Stimulated activated CD4-positive, alpha-beta T cell treated with anti-CD3 and anti-CD28 coated beads, Interleukin-4, amount 100 ng/mL, for 24 hours (primary cell): ENCODE measurements around the gene TCF4.

Experiments used
- DNase-seq: peaks from one replicate; pipeline ENCODE4 v3.0.0-alpha.2; 2020

The TCF4 gene

GRCh38 chr18:55372209-55372608 lies 215.8 kb downstream of the TCF4 start:
- no peak for DNase-seq

DNA sequence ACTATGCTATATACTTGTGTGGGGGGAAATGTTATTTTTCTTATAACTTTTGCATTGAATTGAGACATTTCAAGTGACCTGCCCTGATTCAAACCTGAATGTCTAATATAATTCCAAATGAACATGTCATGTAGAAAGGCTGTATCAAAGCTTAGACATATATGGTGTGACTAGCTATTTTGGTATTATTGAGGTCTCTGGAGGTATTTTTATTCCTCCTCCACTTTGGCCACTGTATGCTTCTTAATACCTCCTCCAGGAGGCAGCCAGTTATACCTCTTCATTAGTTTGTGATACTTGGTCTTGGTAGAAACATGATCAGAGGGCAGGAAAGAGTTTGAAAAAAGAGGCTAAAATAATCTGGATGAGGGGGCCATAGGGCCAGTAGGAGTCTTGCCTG lies 217.1 kb downstream of the TCF4 start:
- no peak for DNase-seq

GRCh38 chr18:55369346-55369745 lies 218.6 kb downstream of the TCF4 start:
- DNase-seq: no peak

GRCh38 chr18:55365342-55365741 lies 222.7 kb downstream of the TCF4 start:
- no peak for DNase-seq

DNA sequence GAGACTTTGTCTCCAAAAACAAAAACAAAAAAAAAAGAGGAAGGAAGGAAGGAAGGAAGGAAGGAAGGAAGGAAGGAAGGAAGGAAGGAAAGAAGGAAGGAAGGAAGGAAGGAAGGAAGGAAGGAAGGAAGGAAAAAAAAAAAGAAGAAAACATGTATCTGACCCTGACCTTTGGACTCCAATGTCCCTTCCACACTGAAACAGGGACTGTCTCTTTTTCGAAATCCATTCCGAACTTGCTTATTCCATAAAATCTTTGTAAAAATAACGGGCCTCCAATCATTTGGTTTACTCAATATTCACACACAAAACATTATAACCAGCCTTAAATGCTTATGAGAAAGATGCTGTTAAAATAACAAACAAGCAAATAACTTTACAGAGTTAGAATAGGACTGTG lies 225.7 kb downstream of the TCF4 start:
- DNase-seq: no peak

DNA sequence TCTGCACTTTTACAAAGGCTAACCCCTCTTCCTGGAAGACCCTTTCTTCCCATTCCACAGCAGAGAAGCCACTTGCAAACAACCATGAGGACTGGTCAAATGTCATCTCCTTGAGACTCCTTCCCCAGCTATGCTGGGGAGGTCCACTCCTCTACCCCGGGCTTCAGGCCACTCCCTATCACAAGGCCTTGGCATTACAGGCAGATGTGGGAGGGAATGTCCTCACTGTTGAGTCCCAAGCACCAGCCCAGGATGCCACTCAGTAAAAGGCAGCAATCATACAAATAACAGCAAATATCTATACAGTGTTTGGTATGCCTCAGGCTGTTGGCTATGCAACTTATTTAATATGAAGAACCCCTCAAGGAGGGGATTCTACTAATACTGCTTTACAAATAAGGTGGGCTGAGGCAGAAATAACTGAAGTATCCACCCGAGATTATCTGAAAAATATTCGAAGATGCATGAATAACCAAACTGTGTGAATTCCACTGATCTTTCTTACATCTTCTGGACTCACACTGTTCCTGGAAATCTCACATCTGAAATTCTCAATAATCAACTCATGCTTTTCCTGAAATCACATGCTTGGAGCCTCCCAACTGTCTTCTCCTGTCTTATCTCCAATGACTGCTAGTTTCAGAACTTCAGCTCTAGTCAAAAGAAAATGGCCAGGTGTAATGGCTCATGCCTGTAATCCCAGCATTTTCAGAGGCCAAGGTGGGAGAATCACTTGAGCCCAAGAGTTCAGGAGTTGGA lies 226.3 kb downstream of the TCF4 start:
- DNase-seq: no peak

- no peak for DNase-seq
Observed at GRCh38 chr18:55360061-55360460, 227.9 kb downstream of the TCF4 start.

DNA sequence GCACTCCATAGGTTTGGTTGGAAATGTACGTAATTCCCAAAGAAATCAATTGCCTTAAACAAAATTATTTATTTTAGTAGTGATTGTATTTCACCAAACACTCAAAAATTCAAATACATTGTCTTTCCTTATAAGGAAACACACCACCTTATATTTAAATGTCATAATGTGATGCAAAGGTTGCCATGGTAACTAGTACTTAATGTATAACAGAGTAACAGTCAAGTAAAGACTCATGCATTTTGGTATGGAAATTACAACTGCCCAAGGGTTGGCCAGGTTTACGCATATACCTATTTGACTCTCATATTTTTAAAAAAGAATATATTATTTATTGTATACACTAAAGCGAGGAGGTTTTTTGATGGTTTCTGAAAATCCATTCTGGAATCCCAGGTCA lies 231.2 kb downstream of the TCF4 start:
- no peak for DNase-seq

DNA sequence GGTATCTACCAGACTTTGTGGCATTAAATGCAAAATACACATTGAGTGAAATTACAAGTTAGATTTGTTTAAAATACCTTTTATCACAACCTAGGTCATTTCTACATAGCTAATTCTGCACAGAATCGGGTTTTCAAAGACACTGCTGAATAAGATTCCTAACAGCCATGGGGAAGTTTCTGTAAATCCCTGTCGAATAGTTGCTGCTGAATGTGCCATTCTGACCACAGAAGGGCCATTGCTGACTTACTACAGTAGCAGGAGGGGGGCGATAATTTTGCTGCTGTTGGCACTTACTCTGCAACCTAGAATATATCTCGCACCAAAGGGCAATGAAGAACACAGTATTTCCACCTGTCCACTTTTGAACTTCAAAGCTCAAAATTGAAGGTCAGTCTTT lies 232.8 kb downstream of the TCF4 start:
- no peak for DNase-seq

GRCh38 chr18:55354795-55355194 lies 233.2 kb downstream of the TCF4 start:
- no peak for DNase-seq

- no peak for DNase-seq
Observed at GRCh38 chr18:55353806-55354205, 234.2 kb downstream of the TCF4 start.

DNA sequence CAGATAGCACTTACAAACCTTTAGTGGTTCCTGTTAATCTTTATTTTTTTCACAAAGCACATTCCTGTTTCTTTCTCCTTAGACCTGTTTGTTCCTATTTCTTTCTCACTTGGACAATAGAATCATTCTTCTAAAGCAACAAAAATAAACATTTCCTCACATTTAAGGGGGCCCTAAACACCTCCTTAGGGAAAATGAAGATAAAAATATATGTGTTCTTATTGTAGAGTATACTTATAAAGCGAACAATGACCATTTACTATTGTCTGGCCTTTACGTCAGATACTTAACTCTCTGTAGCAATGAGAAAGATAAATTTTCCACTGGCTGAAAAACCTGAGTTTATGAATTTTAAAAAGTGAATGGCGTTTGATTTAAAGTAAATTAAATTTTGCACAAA lies 234.6 kb downstream of the TCF4 start:
- no peak for DNase-seq

DNA sequence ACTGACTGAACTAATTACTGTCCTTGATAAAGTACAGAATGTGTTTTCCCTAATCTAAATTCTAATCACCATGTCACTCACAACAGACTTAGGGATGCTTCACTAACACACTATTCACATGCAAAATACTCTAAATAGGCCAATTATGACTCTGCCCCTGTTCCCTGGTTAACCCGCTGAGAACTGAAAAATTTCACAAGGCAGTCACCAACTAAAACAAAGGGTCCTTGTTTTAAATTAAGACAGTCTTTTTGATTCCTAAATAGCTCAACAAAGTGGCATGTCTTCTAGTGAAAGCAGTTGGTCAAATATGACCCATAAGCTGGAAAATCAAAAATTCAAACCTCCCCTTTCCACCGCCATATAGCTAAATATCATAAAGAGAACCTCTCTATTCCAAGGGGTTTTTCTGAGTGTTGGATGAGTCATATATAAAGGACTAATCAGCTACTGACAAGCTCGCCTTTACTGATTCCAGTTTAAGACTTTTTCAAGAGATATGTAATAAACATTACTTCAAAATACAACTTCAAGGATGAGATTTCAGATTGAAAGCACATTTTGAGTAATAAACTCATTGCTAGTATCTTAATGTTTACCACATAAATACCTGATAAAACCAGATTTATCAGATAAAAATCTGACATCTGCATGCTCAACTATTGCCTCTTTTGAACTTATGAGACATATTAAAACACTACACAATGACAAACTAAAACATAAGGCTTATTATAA lies 235.8 kb downstream of the TCF4 start:
- no peak for DNase-seq

DNA sequence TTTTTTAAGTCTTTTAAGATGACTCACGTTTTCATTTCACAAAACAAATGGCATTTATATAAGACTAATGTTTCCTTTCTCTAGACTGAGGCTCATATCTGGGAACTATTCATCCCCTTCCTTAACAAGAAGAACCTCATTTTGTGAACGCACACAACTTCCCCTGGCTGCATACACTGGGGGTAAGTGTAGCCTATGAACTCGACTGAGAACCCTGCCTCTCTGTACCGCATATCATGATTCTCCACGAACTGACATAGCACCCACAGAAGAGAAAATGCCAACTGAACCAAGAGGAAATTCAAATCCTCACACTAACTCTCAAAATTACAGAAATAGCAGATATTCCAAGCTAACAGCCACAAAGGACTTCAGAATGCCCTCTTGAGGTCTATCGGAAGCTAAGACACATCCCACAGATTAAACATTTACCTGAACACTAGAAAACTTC lies 236.7 kb downstream of the TCF4 start:
- no peak for DNase-seq

GRCh38 chr18:55349685-55350084 lies 238.3 kb downstream of the TCF4 start:
- DNase-seq: no peak

DNA sequence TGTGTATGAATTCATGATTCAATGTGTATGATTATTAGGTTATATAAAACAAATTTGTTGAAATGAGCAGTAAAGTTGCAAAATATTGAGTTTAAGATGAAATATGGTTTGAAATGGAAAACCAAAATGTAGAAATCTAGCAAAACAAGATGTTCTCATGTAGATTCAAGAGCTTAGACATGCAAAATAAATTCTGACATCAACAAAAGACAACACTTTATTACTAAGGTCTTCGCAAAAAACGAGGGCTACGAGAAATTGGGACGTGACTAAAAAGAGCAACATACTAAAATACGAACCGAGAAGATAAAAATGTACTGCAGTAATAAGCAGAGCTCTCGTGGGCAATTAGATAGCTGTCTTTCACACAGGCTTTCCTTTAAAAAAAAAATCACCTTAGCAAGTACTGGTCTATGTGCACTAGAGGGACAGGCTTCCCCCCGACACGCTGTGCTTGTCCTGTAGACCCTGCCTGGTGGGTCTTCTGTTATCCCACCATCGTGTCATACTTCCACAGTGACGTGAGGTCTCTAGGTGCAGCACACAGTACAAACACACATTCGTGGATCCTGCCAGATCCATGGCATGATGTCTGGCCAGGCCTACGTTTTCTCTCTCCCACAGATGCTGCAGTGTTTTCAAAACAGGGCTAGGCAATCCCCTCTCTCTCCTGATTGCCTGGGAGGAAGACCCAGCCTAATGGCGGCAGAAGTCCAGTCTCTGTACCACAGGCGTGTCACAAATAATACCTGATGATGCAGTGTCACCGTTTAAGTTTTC lies 240.8 kb downstream of the TCF4 start:
- DNase-seq: no peak

GRCh38 chr18:55346387-55346786 lies 241.6 kb downstream of the TCF4 start:
- no peak for DNase-seq

- no peak for DNase-seq
Observed at GRCh38 chr18:55345103-55345950, 242.7 kb downstream of the TCF4 start.

DNA sequence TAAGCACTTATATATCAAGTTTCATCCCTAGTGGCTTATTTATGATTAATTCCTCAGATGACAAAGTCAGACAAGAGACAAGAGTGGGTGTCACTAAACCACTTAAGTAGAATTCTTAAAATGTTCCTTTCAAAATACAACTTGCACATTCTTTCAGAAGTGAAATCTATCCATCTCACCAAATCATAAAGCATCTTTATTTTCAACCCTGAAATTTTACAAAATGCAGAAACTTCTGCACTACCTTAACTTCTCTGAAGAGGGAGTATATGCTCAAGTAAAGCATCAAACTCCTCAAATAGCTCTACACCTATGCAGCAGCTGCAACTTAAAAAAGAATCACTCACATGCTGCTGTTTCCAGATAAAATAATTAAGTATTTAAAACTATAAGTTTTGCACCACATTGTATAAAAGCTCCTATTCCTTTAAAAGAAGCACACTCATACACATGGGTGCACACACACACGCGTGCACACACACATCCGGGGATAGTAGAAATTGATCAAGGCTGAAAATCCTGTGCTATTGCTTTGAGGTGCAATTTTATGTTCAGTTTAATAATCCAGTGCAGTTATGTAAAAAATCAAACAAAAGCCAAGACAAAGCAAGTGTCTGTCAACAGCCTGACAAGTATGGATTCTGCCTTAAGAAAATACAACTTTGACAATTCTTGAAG lies 244.5 kb downstream of the TCF4 start:
- DNase-seq: no peak

DNA sequence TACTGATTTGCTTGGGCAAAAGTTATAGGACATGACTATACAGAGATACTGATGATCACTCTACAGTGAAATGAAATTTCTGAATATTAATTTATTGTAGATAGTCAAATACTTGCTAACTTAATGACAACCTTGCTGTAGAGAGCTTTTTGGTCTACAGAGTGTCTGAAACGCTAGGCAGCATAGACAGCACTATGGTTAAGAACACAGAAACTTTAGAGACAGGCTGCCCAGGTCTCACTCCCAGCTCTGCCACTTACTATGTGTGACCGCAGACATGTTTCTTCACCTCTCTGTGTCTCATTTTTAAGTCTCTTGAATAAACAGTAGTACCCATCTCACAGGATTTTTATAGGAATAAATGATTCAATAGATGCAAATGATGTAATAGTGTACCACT lies 247.0 kb downstream of the TCF4 start:
- DNase-seq: no peak

GRCh38 chr18:55339990-55340389 lies 248.0 kb downstream of the TCF4 start:
- DNase-seq: no peak

DNA sequence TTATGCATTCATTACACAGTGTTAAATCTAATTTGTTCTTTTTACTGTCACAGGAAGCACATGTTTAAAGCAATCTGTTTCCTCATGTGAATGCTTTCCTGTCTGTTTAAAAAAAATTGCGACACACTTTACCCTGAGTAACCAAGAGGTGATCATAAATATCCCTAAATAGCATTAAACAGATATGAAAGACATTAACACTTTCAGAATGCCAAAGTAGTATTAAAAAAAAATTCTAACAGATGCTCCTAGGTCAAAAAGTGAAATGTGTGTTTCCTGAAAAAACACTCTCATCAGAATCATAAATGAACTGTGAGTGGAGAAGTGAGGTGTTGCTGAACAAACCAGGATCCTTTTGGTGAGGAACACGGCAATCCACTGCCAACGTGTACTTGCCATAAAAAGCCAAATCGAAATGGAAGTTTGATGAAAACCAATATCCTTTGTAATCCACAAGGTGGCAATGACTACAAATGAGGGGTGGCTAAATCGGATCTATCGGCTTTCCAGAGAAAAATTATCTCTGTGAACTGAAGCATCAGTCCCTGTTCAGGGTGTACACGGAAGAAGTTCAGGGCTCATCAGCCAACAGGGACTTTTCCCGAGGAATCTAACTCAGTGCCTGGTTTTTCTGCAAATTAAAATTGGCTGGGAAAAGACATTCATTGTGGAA lies 248.9 kb downstream of the TCF4 start:
- DNase-seq: no peak
